Ishikawa (cell line): Measurements from ENCODE around the gene MYO7A.

ENCODE experiments used
- CREB1 ChIP-seq: IDR thresholded peaks from 2 replicates; pipeline ENCODE4 v1.6.1; 2012; ENCODE audit warnings: low read depth
- EGR1 ChIP-seq: IDR thresholded peaks from 2 replicates; pipeline ENCODE4 v1.6.1; 2012
- EP300 ChIP-seq: IDR thresholded peaks from 2 replicates; pipeline ENCODE4 v1.6.1; 2012; ENCODE audit warnings: borderline replicate concordance
- RAD21 ChIP-seq: IDR thresholded peaks from 2 replicates; pipeline ENCODE4 v1.6.1; 2012; ENCODE audit warnings: low read depth
- REST ChIP-seq: IDR thresholded peaks from 2 replicates; pipeline ENCODE4 v1.6.1; 2012; ENCODE audit warnings: low read depth, mild to moderate bottlenecking
- TAF1 ChIP-seq: IDR thresholded peaks from 2 replicates; pipeline ENCODE4 v1.6.1; 2012; ENCODE audit warnings: low read depth, mild to moderate bottlenecking
- TCF12 ChIP-seq: IDR thresholded peaks from 2 replicates; pipeline ENCODE4 v1.6.1; 2012; ENCODE audit warnings: low read depth
- TEAD4 ChIP-seq: IDR thresholded peaks from 2 replicates; pipeline ENCODE4 v1.6.1; 2012
- USF1 ChIP-seq: IDR thresholded peaks from 2 replicates; pipeline ENCODE4 v1.6.1; 2012
- ZBTB7A ChIP-seq: IDR thresholded peaks from 2 replicates; pipeline ENCODE4 v1.6.1; 2012; ENCODE audit warnings: low read depth
- TF ChIP-seq, protein P1 (sequence below): IDR thresholded peaks from 2 replicates; pipeline ENCODE4 v1.6.1; 2012

GRCh38 chr11:77100166-77101042, 27.6 kb upstream of the MYO7A start:
- no peak for TF ChIP-seq ZBTB7A
- TF ChIP-seq EP300: no peak
- no peak for TF ChIP-seq TAF1
- no peak for TF ChIP-seq TCF12
- no peak for TF ChIP-seq RAD21
- no peak for TF ChIP-seq USF1
- TF ChIP-seq EGR1: no peak
- TF ChIP-seq TEAD4: no peak
- TF ChIP-seq REST: no peak
- TF ChIP-seq, protein P1, sequence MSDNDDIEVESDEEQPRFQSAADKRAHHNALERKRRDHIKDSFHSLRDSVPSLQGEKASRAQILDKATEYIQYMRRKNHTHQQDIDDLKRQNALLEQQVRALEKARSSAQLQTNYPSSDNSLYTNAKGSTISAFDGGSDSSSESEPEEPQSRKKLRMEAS: no peak
- TF ChIP-seq CREB1: no peak
